Tongue (tissue), 2 donors: ENCODE data around the gene PRKG1. TPM values are rescaled to one million over a fixed set of nuclear protein-coding genes. Genes with fewer than 3 reads are reported as not detected.
A peak's percentile ranks its signal among the peaks of the same experiment; 100 is the strongest.

Experiments
- DNase-seq: peaks from one replicate; pipeline ENCODE4 v3.0.0-alpha.2; 2015
- total RNA-seq: library from RNA; depleted of rRNA; stranded (reverse); fragments of >200 nt; gene quantifications from one replicate; pipeline ENCODE4 v1.2.3, GENCODE V29; 2014

The PRKG1 gene
- total RNA-seq, 1 donor from 2014 or later, result 96.8 TPM

DNA sequence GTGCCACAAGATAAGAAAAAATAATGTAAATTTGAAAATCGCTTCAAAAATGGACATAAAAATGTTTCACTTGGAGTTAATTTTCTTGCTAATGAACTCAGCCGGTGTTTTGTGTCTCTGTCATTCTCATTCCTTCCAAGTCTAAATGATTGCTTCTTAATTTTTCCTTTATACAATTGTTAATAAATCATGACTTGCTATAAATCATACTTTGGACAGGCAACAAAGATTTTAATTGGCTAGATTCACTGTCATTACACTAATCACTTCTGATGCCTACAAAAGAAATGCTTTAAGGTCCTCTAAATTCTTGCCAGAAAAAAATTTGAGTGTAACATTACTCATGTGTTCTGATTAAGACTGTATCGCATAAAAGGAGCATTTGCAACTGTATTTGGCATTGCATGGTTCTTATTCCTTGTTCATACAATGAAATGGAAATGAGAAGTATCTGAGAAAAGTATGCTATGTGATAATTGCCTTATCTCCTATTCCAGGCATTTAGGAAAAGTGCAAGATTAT, 1000.3 kb downstream of the PRKG1 start:
- peak; percentile 2 for DNase-seq

DNA sequence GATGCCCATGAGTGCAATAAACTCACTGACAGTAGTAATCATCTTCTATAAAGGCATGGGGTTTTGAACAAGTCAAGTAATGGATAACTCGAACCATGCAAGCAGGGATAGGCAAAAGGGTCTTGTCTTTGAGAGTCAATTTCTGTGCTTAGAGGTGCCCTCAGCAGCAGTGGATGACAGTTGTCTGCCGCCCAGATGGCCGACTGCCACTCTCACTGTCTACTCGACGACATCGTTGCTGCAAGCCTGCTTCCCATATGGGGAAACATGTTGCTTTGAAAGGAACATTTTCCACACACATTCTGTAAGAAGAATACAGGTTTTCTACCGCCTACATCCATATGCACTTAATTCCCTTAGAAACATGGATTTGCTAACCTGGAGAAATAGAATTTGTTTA, 1003.5 kb downstream of the PRKG1 start:
- no peak for DNase-seq

DNA sequence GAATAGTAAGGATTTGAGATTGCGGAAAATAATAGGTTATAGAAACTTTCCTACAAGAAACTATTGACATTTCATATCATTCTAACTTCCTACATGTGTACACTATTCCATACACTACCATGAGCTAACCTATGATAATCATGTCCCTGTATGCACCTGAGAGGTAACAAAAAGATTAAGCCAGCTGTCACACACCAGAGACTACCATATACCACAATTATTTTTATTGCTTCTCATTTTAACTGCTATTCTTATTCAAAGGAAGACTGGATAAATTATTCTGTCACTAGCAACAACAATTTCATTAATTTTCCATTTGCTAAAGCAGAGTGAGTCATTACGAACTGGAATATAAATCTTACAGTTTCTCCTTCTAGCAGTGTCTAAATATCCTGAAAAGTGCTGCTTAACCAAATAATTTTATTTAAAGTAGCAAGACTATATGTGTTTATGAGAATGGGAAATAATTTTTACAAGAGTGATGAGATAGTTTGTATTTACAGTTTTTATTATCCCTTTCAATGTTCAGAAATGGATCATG, 1004.2 kb downstream of the PRKG1 start:
- DNase-seq, result no peak

DNA sequence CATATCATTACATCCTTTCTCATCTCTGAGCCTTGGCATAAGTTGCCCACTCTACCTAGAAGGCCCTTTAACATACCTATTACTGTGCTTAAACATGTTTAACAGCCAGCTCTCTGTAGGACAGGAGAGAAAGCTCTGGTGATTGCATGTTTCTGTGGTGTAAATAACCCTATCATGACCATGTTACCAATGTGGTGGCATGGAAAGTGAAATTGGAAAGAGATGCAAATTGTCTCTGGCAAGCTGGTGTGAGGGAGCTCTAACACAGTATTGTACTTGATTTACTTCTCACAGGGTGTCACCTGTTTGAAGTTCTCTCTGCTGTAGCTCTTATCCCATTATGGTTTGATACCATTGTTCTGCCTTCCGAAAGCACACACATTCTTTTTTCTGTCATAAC, 1008.0 kb downstream of the PRKG1 start:
- no peak for DNase-seq

DNA sequence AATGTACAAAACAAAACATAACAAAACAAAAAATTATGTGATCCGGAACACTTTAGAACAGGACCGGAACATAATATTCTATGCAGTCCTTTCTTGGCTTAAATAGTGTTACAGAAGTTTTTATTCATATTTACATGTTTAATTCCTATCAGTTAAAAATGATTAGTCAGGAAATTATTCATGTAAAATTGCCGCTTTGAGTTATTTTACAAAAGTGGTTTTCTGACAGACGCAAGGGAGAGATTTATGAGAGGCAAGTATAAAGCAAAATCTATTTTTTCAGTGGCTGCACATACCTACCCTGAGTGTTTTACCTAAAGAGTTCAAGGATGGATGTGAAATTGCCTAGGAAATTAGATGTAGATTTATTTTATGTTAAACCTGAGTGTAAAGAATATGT, 1009.1 kb downstream of the PRKG1 start:
- DNase-seq, result no peak

DNA sequence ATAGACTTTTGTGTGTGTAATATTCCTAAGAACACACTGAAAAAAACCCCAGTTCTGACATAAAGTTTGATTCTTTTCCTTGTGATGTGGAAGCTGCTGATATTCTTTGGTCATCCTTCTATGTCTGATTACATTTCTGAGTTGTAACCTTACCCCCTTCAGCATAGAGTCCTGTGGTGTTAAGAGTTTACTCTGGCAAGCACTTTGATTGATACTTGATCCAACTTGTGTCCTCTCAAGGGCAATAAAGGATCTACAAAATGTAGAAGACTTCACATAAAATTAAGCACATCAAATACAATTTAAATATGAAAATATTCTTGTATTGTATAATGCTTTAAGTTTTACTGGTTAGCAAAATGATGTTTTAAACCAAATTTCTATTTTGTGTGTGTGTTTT, 1018.1 kb downstream of the PRKG1 start:
- DNase-seq, result no peak

DNA sequence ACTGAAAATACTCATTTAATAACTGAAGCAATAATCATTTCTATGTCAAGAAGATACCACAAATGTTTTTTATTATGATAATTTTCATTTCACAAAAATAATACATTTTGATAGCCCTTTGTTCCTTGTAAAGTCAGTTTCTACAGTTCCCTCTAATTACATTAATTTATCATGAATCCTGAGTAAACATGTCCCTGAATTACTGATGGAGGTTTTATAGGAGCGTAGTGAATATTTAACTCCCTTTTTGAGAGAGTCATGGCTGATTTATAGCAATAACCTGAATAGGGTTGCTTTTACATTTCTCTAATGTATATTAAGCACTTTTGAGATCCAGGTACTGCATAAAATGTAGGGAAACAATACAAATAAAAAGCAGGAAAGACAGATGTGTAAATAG, 1023.8 kb downstream of the PRKG1 start:
- DNase-seq, result no peak

DNA sequence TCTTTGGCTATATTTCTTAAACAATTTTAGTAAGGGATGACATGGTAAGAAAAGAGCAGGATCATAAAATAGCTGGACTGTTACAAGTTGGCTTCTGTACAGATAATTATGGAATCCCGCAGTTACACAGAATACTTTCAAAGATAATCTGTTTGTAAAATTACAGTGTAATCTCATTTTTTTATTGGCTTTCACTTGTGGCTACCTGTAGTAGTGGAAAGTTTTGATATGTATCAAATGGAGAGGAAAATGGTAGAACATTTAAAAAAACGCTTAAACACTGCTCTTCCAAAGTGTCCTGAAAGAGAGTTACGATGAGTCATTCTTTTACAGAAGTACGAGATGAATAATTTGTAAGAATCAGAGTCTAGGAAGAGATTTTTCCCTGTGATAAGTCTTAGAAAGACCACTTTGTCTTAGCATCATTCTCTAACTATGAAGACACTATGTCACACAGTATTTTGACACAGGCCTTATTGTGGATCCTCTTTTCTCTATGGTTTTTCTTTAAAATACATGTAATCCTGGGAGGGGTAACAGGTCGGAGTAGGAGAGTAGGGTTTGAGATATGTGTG, 1024.8 kb downstream of the PRKG1 start:
- no peak for DNase-seq

DNA sequence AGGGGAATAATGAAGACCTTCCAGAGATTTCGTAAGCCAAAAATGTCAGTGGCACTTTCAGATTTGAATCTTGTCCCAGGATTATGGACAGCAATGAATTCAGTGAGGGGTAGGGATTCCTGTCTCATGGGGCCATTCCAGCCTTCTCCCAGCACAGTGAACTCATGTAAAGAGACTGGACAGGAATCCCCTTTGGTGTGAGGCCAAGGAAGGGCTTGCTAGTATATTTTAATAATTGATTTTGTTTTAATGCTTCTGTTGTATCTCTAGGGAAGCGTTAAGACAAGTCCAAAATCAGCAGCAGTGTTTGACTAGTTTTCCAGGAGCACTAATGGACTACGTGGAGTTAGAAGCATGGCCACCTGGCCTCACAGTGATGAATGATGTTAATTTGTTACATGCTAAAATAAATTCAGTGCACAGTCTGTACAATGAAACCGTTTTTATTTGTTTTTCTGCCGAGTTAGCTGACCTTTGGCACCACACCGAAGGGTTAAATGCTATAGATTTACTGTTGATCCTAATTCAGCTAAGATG, 1025.8 kb downstream of the PRKG1 start:
- DNase-seq, result no peak

DNA sequence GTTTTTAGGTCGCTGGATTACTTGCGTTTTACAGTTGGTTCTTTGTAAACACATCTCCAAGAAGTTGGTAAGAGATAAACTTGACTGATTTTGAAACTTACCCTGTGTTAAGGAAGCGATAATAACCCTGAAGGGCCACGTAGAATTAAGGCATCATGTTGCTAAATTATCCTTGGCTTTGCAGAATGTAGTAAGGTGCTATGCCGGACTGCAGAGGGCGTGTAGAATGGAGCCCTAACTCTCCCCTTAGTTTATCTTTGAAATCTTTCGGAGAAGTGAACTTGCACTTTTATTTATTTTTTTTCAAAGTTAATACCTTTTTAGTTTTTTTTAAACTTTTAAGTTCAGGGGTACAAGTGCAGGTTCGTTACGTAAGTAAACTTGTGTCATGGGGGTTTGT, 1031.0 kb downstream of the PRKG1 start:
- DNase-seq, result no peak

DNA sequence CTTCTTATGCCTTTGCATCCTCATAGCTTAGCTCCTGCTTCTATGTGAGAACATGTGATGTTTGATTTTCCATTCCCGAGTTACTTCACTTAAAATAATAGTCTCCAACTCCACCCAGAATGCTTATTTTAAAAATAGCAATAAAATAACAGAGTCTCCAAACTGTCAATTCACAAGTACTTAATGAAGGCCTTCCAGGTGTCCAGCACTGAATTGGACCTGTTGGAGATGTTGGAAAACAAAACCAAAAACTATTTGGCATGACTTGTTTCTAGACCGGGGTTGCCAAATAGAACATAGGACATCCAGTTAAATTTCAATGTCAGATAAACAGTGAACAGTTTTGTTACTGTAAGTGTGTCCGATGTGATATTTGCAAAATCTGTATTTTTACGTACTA, 1031.7 kb downstream of the PRKG1 start:
- peak; percentile 24 for DNase-seq

DNA sequence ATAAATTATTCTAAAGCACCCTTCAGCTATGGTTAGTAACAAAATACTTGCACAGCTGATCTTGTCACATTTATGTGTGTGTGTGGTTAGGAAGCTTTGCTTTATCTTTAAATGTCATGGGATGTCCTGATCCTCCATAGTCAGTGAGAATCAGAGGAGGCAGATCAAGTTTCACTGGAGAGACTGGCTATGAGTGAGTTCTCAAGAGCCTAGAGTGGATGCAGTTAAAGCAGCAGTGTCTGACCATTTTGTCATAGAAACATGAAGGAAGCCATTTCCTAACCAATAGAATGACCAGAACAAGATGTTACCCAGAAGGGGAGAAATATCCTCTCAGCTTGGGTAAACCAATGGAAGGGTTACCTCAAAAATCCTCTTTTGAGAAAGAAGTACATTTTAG, 1032.6 kb downstream of the PRKG1 start:
- no peak for DNase-seq

DNA sequence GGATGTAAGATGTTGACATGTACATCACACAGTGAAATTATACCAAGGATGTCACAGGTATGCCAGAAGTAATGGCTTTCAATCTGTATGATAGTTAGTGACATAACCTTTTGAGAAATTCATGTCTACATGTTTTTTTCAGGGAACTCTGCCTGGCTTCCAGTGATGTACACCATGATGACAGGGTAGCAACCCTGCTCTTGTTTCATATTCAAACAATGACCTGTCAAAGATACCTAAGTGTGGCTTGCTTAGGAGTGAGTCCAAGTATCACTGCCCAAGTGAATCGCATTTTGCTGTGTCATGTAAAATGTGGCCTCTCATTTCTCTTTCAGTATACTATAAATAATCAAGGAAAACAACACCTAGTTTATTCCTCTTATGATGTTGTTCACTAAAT, 1033.9 kb downstream of the PRKG1 start:
- DNase-seq, result no peak

DNA sequence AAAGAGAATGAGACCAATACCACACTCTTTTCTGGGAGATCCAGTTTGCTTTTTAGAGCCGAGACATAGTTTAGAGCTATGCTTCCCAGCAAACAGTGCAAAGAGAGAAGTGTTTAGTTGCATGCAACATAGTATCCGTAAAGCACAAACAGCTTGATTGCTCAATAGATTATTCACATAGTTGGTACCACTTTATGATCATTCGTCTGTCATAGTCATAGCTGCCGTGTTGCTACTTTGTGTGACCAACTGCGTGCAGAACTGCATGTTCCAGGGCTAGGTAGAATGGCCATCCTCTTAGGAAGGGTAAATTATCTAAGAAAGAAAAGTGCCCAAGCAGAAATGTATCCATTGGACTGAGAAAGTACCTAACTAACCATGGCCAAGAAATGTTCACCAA, 1036.3 kb downstream of the PRKG1 start:
- DNase-seq, result no peak

DNA sequence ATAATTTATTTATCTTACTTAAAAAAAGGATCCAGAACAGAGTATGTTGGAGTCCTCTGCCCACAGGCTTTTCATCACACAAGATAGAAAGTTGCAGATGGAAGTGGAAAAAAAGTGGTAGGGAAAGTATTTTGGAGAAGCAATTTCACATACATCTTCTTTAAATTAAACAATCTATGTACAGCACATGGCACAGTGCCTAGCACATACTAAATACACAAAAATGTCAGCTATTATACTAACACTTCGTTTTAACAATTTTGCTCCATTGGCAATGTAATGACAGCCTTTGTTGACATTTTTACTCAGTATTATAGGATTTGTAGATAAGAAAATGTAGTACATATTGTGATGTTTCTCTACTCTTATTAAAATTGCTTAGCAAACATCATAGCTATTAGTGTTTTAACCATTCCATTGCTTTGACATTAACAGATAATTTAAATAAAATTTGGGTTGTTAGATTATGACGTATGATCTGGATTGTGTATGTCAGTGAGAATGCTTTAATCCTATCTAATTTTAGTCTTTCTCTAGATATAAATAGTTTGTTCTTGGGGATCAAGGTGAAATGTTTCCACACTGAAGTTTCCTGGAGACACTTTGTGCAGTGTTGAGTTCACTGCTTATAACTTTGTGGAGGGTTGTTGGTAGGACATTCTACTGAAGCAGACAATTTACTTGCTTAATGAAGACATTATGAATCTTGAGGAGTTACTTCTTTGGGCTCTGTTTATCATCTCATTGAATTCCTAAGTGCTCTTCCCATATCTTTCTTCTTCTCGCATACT, 1037.0 kb downstream of the PRKG1 start:
- no peak for DNase-seq

DNA sequence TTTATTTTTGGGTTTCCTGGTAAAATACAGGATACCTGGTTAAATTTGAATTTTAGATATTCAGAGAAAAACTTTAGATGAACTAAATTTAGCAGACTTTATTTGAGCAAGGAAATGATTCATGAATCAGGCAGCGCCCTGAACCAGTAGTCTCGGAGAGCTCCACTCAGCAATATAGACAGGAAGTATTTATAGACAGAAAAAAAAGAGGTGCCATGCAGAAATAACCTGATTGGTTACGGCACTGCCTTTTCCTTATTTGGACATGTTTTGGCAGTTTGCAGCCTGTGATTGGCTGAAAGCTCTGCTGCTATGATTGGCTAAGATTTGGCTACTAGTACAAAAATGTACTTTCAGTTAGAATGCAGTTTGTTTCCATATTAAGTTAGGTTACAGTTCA, 1041.5 kb downstream of the PRKG1 start:
- DNase-seq, result no peak

DNA sequence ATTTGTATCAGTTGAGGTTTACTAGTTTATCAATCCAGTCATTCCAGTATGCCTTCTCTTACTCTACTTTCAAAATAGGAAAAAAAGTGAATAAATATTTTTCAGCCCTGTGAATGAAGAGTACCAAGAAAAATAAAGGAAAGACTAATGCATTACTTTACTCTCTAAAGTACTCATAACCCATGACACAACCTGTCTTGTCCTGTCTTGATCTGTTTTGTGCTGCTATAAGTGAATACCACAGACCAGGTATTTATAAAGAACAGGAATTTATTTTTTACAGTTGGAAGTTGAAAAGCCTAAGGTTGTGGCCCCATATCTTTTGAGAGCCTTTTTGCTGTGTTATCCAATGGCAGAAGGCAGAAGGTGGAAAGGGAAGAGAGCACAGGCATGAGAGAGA, 1045.2 kb downstream of the PRKG1 start:
- DNase-seq, result no peak

DNA sequence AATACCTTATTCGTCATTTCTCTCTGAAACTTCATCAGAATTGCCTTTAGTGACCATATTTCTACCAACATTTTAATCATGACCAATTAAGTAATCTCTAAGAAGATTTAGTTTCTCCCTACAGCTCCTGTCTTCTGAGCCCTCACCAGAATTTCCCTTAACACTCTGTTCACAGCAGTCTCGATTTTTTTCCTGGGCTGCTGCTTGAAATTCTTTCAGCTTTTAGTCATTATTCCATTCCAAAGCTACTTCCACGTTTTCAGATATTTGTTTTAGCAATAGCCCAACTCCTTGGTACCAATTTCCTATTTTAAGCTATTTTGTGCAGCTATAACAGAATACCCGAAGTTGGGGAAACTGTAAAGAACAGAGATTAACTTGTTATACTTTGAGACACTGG, 1047.4 kb downstream of the PRKG1 start:
- no peak for DNase-seq

DNA sequence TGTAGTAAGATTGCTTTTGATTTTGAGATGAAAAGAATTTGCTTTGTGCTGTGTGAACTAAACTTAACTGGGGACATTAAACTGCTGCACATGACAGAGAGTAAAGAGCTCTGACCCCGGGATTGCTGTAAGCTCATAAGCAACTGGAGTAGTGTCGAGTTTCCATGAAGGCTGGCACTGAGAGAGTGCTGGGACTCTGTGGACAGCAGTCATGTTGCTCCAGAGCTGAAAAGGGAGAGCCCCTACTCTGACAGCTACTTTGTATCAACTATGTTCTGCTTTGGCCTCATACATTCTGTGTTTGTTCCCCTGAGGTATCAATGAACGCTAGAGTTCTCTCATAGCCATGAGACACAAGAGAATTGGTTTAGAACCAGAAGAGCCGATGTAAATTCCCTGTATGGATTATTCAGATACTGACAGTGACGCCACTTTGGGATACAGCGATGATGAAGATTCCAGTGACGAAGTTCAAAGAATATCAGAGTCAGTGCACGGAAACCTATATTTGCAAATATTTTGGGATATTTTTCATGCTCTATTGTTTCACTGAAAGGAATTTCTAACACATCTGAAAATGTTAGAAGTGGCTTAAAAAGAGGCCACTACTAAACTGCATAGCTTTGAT, 1053.9 kb downstream of the PRKG1 start:
- DNase-seq, result peak; percentile 82

DNA sequence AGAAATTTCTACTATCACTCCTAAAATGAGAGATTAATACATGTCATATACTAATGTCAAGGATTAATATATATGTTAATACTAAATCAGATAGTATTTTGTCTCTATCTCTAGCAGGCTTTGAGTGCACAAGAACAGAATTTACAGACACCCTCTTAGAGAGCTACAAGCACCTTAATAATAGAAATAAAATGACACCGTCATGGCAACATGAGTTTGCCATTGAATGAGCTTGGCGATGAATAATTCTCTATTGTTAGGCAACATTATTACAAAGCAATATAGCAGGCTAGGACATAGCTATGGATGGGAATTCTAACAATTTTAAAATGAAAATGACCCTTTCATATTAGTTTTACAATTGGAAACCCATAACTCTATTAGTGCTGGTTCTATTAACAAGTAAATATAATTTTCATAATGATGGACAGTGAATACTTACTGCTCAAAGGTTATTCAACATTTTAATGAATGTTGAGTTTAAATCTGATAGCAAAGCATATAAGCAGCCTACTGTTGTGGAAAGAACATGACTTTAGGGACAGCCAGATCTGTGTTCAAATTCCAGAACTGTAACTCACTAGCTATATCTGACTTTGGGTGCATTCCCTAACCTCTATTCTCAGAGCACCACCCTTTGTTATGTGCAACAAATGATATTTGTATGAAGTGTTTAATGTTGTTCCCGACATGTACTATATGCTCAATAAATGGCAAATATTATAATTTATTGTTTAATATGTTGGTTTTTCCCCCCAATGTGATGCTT, 1055.3 kb downstream of the PRKG1 start:
- no peak for DNase-seq

DNA sequence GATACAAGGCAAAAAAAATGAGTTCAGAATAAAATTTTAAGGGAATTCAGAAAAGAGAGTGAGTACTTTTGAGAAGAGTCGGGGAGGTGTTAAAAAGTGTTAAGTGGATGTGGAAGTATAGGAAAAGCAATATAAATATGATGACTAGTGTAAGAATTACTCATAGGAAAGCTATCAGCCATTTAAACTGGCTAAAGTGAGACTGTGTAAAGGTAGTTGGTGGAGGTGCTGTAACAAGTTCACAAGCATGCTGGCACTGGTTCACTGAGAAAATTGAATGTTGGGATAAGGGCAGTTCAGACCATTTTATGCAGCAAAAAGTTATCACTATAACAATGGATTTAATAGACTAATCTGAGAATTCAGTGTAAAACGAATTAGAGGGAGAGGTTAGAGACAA, 1060.8 kb downstream of the PRKG1 start:
- DNase-seq, result no peak

DNA sequence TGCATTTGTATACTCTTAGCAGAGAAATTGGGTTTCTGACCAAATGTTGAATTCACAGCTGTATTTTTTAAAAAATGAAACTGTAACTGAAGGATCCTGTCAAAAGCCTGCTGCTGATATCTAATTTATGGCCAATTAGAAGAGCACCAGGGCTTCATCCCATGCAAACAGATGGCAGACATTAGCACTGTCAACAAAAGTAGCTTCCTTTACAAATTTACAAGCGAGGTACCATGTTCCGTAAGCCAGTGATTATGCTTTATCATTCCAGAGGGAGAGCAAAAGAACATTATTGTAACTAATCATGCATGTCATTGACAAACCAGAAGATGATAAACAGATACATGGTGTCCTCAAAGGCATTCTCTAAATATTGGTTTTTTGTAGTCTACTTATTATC, 1062.6 kb downstream of the PRKG1 start:
- no peak for DNase-seq
